Hepatocyte (in vitro differentiated cells): ENCODE measurements around the gene KCND3. TPM values are rescaled to one million over a fixed set of nuclear protein-coding genes. Genes with fewer than 3 reads are reported as not detected.

ENCODE experiments used
- DNase-seq: peaks from one replicate; pipeline ENCODE4 v3.0.0-alpha.2; 2016; ENCODE audit warnings: low spot score
- H2AFZ ChIP-seq: fragments of 200-600 bp; sonication (generic); 2 replicates; pipeline ENCODE4 v1.6.0; 2016; ENCODE audit warnings: antibody characterized with exemption, mild to moderate bottlenecking
- H3K27ac ChIP-seq: fragments of 200-600 bp; sonication (generic); 2 replicates; pipeline ENCODE4 v1.5.1; 2016; ENCODE audit warnings: mild to moderate bottlenecking
- H3K27me3 ChIP-seq: fragments of 200-600 bp; sonication (generic); 2 replicates; pipeline ENCODE4 v1.6.1; 2016
- H3K36me3 ChIP-seq: fragments of 200-600 bp; sonication (generic); replicated peaks from 2 replicates; pipeline ENCODE4 v1.5.1; 2016; ENCODE audit warnings: low read depth; ENCODE audit not compliant: insufficient read depth
- H3K4me1 ChIP-seq: fragments of 200-600 bp; sonication (generic); 2 replicates; pipeline ENCODE4 v1.5.1; 2016; ENCODE audit warnings: mild to moderate bottlenecking, moderate library complexity; ENCODE audit not compliant: insufficient read depth
- H3K4me2 ChIP-seq: fragments of 200-600 bp; sonication (generic); 2 replicates; pipeline ENCODE4 v1.6.0; 2016
- H3K4me3 ChIP-seq: fragments of 200-600 bp; sonication (generic); 2 replicates; pipeline ENCODE4 v1.5.1; 2016; ENCODE audit warnings: mild to moderate bottlenecking
- H3K79me2 ChIP-seq: fragments of 200-600 bp; sonication (generic); 2 replicates; pipeline ENCODE4 v1.6.0; 2017; ENCODE audit warnings: mild to moderate bottlenecking
- H3K9me2 ChIP-seq: fragments of 200-600 bp; sonication (generic); replicated peaks from 2 replicates; pipeline ENCODE4 v1.6.0; 2017; ENCODE audit warnings: mild to moderate bottlenecking; ENCODE audit not compliant: insufficient read depth
- H3K9me3 ChIP-seq: fragments of 200-600 bp; sonication (generic); 2 replicates; pipeline ENCODE4 v1.5.1; 2016; ENCODE audit warnings: low read depth, mild to moderate bottlenecking
- H4K20me1 ChIP-seq: fragments of 200-600 bp; sonication (generic); 2 replicates; pipeline ENCODE4 v1.6.0; 2016; ENCODE audit warnings: mild to moderate bottlenecking; ENCODE audit not compliant: insufficient read depth, poor library complexity, severe bottlenecking
- EZH2 ChIP-seq: fragments of 200-600 bp; sonication (generic); IDR thresholded peaks from 2 replicates; pipeline ENCODE4 v1.6.1; 2016; ENCODE audit warnings: antibody characterized with exemption, mild to moderate bottlenecking, borderline replicate concordance
- EZH2phosphoT487 ChIP-seq: fragments of 200-600 bp; sonication (generic); IDR thresholded peaks from one replicate; pipeline ENCODE4 v1.6.1; 2018; ENCODE audit warnings: antibody characterized with exemption, mild to moderate bottlenecking, low read depth, moderate library complexity; ENCODE audit not compliant: unreplicated experiment, severe bottlenecking
- WGBS: methylation state at CpG from one replicate; pipeline ENCODE4 v1.1.6; 2016; ENCODE audit warnings: low lambda C conversion rate; ENCODE audit errors: missing lambda C conversion rate; 5-methylcytosine and 5-hydroxymethylcytosine counted together
- polyA plus RNA-seq: library from polyadenylated mRNA; unstranded; fragments of >200 nt; fragmentation: Nextera tagmentation; extraction: Ambion mirVana; gene quantifications from 2 replicates; pipeline ENCODE4 v1.2.1, GENCODE V29; 2016
- total RNA-seq: library from RNA; depleted of rRNA; stranded (reverse); fragments of >200 nt; gene quantifications from 2 replicates; pipeline ENCODE4 v1.2.3, GENCODE V29; 2014
- TF ChIP-seq, protein P1 (sequence below): fragments of 200-600 bp; sonication (generic); IDR thresholded peaks from 2 replicates; pipeline ENCODE4 v1.5.1; 2016; ENCODE audit warnings: antibody characterized with exemption, mild to moderate bottlenecking; ENCODE audit not compliant: poor library complexity

KCND3 gene
- total and polyA plus RNA-seq, 2 experiments from 2014 or later = 1.4 to 2.7 TPM

GRCh38 chr1:111906111-111906510 is 83.4 kb downstream of the KCND3 start:
- no peak for DNase-seq
- no peak overlapping the region for H3K27ac ChIP-seq
- H3K9me3 ChIP-seq = no peaks in the 10 kb centered on the region
- H3K4me3 ChIP-seq = no peak overlapping the region
- H2AFZ ChIP-seq = no peak overlapping the region
- H3K27me3 ChIP-seq = no peaks in the 10 kb centered on the region
- TF ChIP-seq EZH2phosphoT487 (no peak), EZH2 (no peak)
- TF ChIP-seq, protein P1, sequence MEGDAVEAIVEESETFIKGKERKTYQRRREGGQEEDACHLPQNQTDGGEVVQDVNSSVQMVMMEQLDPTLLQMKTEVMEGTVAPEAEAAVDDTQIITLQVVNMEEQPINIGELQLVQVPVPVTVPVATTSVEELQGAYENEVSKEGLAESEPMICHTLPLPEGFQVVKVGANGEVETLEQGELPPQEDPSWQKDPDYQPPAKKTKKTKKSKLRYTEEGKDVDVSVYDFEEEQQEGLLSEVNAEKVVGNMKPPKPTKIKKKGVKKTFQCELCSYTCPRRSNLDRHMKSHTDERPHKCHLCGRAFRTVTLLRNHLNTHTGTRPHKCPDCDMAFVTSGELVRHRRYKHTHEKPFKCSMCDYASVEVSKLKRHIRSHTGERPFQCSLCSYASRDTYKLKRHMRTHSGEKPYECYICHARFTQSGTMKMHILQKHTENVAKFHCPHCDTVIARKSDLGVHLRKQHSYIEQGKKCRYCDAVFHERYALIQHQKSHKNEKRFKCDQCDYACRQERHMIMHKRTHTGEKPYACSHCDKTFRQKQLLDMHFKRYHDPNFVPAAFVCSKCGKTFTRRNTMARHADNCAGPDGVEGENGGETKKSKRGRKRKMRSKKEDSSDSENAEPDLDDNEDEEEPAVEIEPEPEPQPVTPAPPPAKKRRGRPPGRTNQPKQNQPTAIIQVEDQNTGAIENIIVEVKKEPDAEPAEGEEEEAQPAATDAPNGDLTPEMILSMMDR = no peak
- no peaks in the 10 kb centered on the region for H3K36me3 ChIP-seq
- 84% methylated on average over 4 of the region's 4 CpGs for WGBS
- H3K9me2 ChIP-seq = no peaks in the 10 kb centered on the region
- no peak overlapping the region for H3K4me2 ChIP-seq
- no peaks in the 10 kb centered on the region for H3K79me2 ChIP-seq
- no peaks in the 10 kb centered on the region for H4K20me1 ChIP-seq
- no peaks in the 10 kb centered on the region for H3K4me1 ChIP-seq

DNA sequence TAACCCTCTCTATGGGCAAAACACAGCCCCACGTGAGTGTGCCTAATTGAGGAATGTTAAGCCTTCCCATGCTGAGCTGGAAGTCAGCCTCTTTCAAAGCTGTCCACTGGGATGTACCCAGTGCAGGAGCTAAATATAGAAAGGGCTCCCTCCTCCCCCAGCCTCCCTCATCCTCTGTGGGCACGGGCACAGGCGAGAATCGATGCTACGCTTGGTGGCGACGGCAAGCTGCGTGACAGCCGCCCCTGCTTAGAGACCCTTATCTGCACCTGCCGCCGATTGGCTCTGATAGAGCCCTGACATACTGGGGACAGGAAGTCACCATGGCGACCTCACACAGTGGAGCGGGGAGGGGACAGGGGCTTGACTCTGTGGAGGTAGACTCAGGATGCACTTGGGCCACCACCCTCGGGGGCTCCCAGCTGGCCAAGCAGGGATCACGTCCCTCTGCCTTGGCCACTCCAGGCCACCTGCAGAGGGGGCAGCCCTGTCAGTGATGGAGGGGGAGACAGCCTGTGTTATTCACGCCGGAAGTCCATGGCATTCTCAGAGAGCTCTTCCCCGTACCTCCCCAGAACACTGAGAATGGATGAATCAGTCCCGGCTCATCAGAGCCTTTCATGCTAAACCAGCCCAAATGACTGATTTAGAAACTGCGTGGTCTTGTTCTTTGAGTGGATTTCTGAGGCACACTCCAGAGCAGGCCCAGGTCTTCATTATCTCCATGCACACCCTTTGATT is 84.8 kb downstream of the KCND3 start:
- H3K9me3 ChIP-seq = no peaks in the 10 kb centered on the region
- no peaks in the 10 kb centered on the region for H3K4me1 ChIP-seq
- no peak overlapping the region for H3K4me3 ChIP-seq
- no peak overlapping the region for H3K4me2 ChIP-seq
- H3K27ac ChIP-seq = no peak overlapping the region
- no peak overlapping the region for H2AFZ ChIP-seq
- H4K20me1 ChIP-seq = no peaks in the 10 kb centered on the region
- H3K79me2 ChIP-seq = no peaks in the 10 kb centered on the region
- 54% methylated on average over 20 of the region's 20 CpGs for WGBS
- no peaks in the 10 kb centered on the region for H3K27me3 ChIP-seq
- no peaks in the 10 kb centered on the region for H3K9me2 ChIP-seq
- H3K36me3 ChIP-seq = no peaks in the 10 kb centered on the region
- no peak for DNase-seq
- TF ChIP-seq, protein P1 = no peak
- no peak for TF ChIP-seq EZH2

GRCh38 chr1:111903871-111904449 is 85.5 kb downstream of the KCND3 start:
- Histone ChIP-seq H3K9me3 (no peaks in the 10 kb centered on the region), H3K27me3 (no peaks in the 10 kb centered on the region), H3K4me2 (no peak overlapping the region), H3K79me2 (no peaks in the 10 kb centered on the region), H4K20me1 (no peaks in the 10 kb centered on the region), H2AFZ (no peak overlapping the region), H3K36me3 (no peaks in the 10 kb centered on the region), H3K9me2 (no peaks in the 10 kb centered on the region), H3K4me1 (no peaks in the 10 kb centered on the region), H3K27ac (no peak overlapping the region), H3K4me3 (no peak overlapping the region)
- DNase-seq = no peak
- TF ChIP-seq EZH2 = no peak
- TF ChIP-seq EZH2phosphoT487 = no peak
- TF ChIP-seq, protein P1 = no peak
- 91% methylated on average over 3 of the region's 3 CpGs for WGBS
